ENCODE data around the gene SETD1B. TPM values are rescaled to one million over a fixed set of nuclear protein-coding genes. Genes with fewer than 3 reads are reported as not detected.
A peak's percentile ranks its signal among the peaks of the same experiment; 100 is the strongest.
"Not testable (repeated sequence)": the region's sequence is repeated elsewhere in the genome, so short reads cannot be mapped to it uniquely, and the experiment has no call there.

Gene SETD1B
- 35.5 TPM for total RNA-seq

- DNase-seq (ENCODE audit: low spot score), result no peak
Measured at GRCh38 chr12:121803861-121804416, at the start of gene SETD1B. Gene SETD1B (plus strand): TSS chr12:121804009. CDS start chr12:121804738, 729 bp downstream.

GRCh38 chr12:121754836-121755235 is 49.0 kb upstream of the SETD1B start:
- DNase-seq (ENCODE audit: low spot score), result no peak

- DNase-seq (ENCODE audit: low spot score), result no peak
Measured at GRCh38 chr12:121755591-121755990, 48.2 kb upstream of the SETD1B start.

DNA sequence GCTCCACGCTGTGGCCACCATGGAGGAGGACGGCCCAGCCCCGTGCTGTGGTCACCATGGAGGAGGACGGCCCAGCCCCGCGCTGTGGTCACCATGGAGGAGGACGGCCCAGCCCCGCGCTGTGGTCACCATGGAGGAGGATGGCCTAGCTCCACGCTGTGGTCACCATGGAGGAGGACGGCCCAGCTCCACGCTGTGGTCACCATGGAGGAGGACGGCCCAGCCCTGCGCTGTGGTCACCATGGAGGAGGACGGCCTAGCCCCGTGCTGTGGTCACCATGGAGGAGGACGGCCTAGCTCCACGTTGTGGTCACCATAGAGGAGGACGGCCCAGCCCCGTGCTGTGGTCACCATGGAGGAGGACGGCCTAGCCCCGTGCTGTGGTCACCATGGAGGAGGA is 45.3 kb upstream of the SETD1B start:
- DNase-seq (ENCODE audit: low spot score), result not testable (repeated sequence)

GRCh38 chr12:121762269-121762668 is 41.5 kb upstream of the SETD1B start:
- no peak for DNase-seq (ENCODE audit: low spot score)

DNA sequence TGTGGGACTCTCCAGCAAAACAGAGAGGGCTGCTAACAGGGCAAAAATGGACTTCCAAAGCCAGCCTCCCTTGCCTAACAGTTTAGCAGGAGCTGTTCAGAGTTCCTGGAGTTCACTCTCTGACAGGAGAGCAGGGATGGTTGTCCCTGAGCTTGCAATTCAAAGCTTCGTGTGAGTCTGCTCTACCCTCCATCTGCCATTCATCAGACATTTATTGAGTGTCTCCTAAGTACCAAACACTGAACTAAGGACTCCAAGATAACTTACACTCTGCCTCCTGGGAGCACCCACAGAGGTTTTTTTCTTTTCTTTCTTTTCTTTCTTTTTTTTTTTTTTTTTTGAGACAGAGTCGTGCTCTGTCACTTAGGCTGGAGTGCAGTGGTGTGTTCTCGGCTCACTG is 39.0 kb upstream of the SETD1B start:
- no peak for DNase-seq (ENCODE audit: low spot score)

GRCh38 chr12:121765573-121765972 is 38.2 kb upstream of the SETD1B start:
- no peak for DNase-seq (ENCODE audit: low spot score)

- DNase-seq (ENCODE audit: low spot score), result no peak
Measured at GRCh38 chr12:121766290-121767039, 37.3 kb upstream of the SETD1B start.

DNA sequence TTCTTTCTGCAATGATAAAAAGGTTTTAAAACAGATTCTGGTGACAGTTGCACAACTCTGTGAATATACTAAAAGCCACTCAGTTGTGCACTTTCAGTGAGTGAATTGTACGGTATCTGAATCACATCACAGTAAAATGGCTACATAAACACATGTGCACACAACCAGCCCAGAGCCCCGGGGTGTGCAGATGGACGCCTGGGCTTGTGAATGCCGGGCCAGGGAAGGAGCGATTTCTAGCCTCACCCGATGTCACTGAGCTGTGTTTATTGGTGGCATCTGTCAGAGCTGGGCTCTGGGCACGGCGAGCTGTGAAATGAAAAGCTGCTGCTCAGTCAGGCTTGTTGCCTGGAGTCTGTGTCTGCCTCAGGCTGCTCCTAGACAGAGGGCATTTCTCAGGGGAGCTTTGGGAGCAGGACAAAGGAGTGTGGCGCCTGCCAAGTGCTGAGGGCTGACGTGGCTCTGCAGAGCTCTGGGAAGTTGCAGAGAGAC is 36.2 kb upstream of the SETD1B start:
- no peak for DNase-seq (ENCODE audit: low spot score)

- DNase-seq (ENCODE audit: low spot score), result no peak
Measured at GRCh38 chr12:121769297-121769830, 34.4 kb upstream of the SETD1B start.

- peak; percentile 76 for DNase-seq (ENCODE audit: low spot score)
Measured at GRCh38 chr12:121769831-121770301, 33.9 kb upstream of the SETD1B start.

GRCh38 chr12:121770388-121770787 is 33.4 kb upstream of the SETD1B start:
- no peak for DNase-seq (ENCODE audit: low spot score)

- DNase-seq (ENCODE audit: low spot score), result no peak
Measured at GRCh38 chr12:121770813-121771625, 32.8 kb upstream of the SETD1B start.

- DNase-seq (ENCODE audit: low spot score), result peak; percentile 66
Measured at GRCh38 chr12:121773011-121773777, 30.6 kb upstream of the SETD1B start.

GRCh38 chr12:121774968-121775474 is 28.8 kb upstream of the SETD1B start:
- no peak for DNase-seq (ENCODE audit: low spot score)

- DNase-seq (ENCODE audit: low spot score), result no peak
Measured at GRCh38 chr12:121775501-121775900, 28.3 kb upstream of the SETD1B start.

DNA sequence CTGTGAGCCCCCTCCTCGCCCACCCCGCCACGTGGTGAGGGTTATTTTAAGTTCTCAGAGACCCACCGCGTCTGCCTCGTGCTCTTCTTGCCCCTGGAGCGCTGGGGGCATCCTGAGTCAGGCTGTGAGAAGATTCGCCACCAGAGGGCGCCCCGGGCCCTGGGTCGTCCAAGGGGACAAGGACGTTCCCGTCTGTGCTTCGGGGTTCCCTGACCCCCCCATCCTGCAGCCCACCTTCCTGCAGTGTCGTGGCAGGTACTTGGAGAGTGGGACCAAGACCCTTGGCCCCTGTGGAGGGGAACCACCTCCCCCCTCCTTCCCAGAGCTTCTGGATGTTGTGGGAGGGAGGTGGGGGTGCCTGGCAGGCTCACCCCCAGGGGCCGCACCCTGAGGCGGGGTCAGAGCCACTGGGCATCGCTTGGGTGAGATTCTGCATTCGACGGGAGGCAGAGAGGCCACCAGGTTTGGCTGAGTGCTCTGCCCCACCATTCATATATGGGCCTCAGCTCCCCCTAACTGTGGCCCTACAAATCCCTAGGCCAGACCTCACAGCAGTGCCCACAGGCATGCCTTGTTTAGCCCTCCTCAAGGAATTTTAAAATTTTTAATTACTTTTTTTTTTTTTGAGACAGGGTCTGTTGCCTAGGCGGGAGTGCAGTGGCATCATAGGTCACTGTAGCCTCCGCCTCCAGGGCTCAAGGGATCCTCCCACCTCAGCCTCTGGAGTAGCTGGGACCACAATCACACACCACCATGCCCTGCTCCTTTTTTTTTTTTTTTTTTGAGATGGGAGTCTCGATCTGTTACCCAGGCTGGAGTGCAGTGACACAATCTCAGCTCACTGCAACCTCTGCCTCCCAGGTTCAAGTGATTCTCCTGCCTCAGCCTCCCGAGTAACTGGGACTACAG is 27.4 kb upstream of the SETD1B start:
- peak; percentile 81 for DNase-seq (ENCODE audit: low spot score)

DNA sequence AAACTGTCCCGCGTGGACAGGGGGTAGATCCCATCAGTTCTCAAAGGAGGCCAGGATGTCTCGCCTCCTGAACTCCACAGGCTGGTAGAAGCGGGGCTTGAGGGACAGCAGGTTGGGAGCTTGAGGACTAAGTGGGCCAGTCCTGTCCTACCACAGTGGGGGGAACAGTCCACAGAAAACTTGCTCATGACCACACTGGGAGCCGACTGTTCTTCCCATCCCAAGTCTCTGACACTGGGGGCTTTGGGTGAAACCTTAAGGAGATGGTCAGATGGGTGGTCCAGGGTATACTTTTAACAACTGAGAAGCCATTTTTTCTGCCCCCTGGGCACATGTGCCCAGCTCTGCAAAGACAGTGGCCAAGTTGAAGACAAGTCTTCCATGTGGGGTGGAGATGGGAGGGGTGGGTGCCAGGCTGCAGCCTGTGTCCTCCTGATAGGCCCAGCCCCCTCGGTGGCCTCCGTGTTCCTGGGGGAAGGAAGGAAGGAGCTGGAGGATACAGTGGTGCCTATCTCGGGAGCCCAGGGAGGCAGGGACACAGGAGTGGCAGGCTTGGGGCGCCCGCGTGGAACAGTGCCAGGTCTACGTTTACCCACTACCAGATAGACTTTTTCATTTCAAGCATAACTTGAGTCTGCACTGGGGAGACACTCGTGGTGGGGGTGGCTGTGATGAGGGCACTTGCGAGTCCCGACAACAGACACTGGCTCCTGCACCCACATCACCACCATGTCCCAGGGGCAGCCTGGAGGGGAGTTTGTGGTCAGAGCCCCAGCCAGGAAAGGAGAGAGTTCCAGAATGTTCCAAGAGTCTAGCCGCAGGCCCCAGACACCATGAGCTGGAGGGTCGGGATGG is 25.0 kb upstream of the SETD1B start:
- DNase-seq (ENCODE audit: low spot score), result no peak

DNA sequence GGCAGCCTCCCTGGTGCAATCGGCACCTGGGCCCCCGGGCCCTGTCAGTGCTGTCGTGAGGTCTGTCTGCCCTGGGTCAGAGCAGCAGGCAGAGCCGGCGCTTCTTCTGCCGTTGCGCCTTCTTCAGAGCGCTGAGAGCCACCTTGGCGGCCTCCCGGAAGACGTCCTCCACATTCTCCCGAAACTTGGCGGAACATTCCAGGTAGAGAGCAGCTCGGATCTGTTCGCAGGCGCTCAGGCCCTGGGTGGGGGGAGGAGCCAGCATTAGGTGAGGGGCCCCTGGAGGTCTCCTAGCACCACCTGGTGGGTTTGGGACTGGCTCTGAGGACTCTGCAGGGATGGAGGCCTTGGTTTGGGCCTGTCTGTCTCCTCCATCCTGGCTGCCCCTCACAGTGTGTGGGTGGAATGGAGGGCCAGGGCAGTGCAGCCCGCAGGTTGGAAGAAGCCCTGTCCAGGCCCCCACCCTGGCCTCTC is 24.4 kb upstream of the SETD1B start:
- no peak for DNase-seq (ENCODE audit: low spot score)
